C4-2B (cell line): ENCODE data around the gene CCDC3.

ENCODE experiments used
- H3K27ac ChIP-seq: fragments of 450-650 bp; 2 replicates; pipeline ENCODE4 v1.5.1; 2017
- CTCF ChIP-seq: fragments of 450-650 bp; conservative IDR thresholded peaks from 2 replicates; pipeline ENCODE4 v1.5.1; 2017; ENCODE audit warnings: mild to moderate bottlenecking
- ZFX ChIP-seq: fragments of 450-650 bp; IDR thresholded peaks from 2 replicates; pipeline ENCODE4 v1.6.1; 2017

Gene CCDC3

GRCh38 chr10:13019280-13019679 lies 17.8 kb upstream of the CCDC3 start:
- TF ChIP-seq CTCF (no peak), ZFX (no peak)
- no peak overlapping the region for H3K27ac ChIP-seq

- H3K27ac ChIP-seq: no peak overlapping the region
- no peak for TF ChIP-seq ZFX
- no peak for TF ChIP-seq CTCF
Measured at GRCh38 chr10:13018171-13018570, 16.7 kb upstream of the CCDC3 start.

- no peak for TF ChIP-seq CTCF
- TF ChIP-seq ZFX: no peak
- H3K27ac ChIP-seq: no peak overlapping the region
Measured at GRCh38 chr10:13016886-13017285, 15.4 kb upstream of the CCDC3 start.

- no peak overlapping the region for H3K27ac ChIP-seq
- TF ChIP-seq CTCF: no peak
- no peak for TF ChIP-seq ZFX
Measured at GRCh38 chr10:13016426-13016825, 14.9 kb upstream of the CCDC3 start.

GRCh38 chr10:13006037-13006436 lies 4.5 kb upstream of the CCDC3 start:
- H3K27ac ChIP-seq: no peak overlapping the region
- TF ChIP-seq CTCF (no peak), ZFX (no peak)

GRCh38 chr10:13003759-13004158 lies 2.2 kb upstream of the CCDC3 start:
- H3K27ac ChIP-seq: no peak overlapping the region
- TF ChIP-seq ZFX: no peak
- no peak for TF ChIP-seq CTCF

- TF ChIP-seq ZFX (no peak), CTCF (no peak)
Measured at GRCh38 chr10:13003004-13003403, 1.5 kb upstream of the CCDC3 start.

GRCh38 chr10:13001887-13002212 lies 337 bp upstream of the CCDC3 start:
- H3K27ac ChIP-seq: no peak overlapping the region
- TF ChIP-seq CTCF (no peak), ZFX (no peak)

More at GRCh38 chr10:13003004-13003403, 1.5 kb upstream of the CCDC3 start:
- H3K27ac ChIP-seq: no peak overlapping the region
